HG02571 (cell line): ENCODE results near the gene GAGE10.
"Not testable (repeated sequence)": the region's sequence is repeated elsewhere in the genome, so short reads cannot be mapped to it uniquely, and the experiment has no call there.

Experiments
- ATAC-seq: cut with Tn5 transposase; IDR thresholded peaks from one replicate; pipeline ENCODE4 v1.9.1; 2021; ENCODE audit warnings: mild to moderate bottlenecking, moderate library complexity; ENCODE audit not compliant: unreplicated experiment

Gene GAGE10

DNA sequence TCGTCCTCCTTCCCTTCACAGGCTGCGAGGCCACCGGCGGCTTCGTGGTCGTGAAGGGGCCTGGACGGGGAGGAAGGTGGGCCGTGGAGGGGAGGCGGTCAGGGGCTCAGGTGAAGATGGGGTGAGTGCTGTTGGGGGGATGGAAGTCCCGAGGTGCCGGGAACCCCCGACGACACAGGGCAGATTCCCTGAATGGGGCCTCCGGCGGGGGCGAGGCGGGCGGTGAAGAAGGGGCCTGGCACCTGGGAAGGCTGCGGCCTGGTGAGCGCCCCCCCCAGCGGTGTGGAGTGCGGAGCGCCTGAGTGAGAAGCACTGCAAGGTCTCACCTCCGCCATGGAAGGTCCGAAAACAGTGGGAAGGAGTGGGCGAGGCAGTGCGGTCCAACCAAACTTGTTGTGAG is 18.8 kb downstream of the GAGE10 start:
- not testable (repeated sequence) for ATAC-seq

DNA sequence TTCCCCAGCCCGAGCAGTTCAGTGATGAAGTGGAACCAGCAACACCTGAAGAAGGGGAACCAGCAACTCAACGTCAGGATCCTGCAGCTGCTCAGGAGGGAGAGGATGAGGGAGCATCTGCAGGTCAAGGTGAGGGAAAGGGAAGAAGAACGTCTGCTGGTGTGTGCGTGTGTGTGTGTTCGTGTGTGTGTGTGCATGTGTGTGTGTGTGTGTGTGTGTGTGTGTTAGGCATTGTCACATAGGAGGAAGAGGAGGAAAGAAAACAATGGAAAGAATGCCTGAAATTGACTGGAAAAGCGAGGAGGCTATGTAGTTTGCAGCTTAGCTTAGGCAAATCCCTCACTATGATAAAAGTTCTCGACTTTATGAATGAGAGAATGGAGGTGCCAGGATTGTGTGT is 20.3 kb downstream of the GAGE10 start:
- not testable (repeated sequence) for ATAC-seq

- ATAC-seq = not testable (repeated sequence)
These were observed 27.0 kb downstream of the GAGE10 start for GRCh38 chrX:49330421-49330820.

DNA sequence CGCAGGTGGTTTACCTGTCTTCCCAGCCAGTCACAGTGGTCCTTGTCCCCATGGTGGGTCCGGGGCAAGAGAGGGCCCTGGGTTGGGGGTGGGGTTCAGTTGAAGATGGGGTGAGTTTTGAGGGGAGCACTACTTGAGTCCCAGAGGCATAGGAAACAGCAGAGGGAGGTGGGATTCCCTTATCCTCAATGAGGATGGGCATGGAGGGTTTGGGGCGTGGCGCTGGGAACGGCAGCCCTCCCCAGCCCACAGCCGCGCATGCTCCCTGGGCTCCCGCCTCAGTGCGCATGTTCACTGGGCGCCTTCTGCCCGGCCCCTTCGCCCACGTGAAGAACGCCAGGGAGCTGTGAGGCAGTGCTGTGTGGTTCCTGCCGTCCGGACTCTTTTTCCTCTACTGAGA is 27.8 kb downstream of the GAGE10 start, which contains the start of gene GAGE13:
Gene GAGE13 (plus strand): TSS at position 301 of the 400 bp plus-strand sequence. CDS start 1,156 bp downstream, outside the sequence.
- ATAC-seq = not testable (repeated sequence)

DNA sequence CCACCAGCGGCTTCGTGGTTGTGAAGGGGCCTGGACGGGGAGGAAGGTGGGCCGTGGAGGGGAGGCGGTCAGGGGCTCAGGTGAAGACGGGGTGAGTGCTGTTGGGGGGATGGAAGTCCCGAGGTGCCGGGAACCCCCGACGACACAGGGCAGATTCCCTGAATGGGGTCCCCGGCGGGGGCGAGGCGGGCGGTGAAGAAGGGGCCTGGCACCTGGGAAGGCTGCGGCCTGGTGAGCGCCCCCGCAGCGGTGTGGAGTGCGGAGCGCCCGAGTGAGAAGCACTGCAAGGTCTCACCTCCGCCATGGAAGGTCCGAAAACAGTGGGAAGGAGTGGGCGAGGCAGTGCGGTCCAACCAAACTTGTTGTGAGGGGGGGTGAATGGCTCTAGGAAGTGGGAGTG is 28.4 kb downstream of the GAGE10 start:
- not testable (repeated sequence) for ATAC-seq

DNA sequence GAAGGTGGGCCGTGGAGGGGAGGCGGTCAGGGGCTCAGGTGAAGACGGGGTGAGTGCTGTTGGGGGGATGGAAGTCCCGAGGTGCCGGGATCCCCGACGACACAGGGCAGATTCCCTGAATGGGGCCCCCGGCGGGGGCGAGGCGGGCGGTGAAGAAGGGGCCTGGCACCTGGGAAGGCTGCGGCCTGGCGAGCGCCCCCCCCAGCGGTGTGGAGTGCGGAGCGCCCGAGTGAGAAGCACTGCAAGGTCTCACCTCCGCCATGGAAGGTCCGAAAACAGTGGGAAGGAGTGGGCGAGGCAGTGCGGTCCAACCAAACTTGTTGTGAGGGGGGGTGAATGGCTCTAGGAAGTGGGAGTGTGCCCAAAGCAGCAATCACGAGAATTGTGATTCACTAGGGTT is 38.0 kb downstream of the GAGE10 start:
- ATAC-seq = not testable (repeated sequence)

DNA sequence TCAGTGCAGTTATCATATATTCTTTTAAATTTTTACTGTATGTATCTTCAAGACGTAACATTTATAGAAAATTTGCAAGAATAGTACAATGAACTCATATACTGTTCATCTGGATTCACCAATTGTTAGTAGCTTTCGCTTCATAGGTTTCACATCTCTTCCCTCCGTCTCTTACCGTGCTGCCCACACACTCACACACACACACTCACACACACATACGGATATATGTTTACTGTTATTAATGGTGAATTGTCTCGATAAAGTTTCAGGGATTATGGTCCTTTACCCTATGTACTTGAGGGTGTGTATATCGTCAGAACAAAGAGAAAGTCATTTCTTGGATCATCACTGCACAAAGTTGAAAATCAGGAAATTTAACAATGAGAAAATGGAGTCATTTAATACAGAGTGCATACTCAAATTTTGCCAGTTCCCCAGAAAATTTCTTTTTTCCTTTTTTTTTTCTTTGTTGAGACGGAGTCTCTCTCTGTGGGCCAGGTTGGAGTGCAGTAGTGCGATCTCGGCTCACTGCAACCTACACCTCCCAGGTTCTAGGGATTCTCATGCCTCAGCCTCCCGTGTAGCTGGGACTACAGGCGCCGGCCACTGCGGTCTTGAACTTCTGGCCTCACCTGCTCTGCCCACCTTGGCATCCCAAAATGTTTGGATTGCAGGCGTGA is 41.2 kb downstream of the GAGE10 start:
- not testable (repeated sequence) for ATAC-seq

GRCh38 chrX:49345402-49345801 is 42.0 kb downstream of the GAGE10 start:
- ATAC-seq = not testable (repeated sequence)

GRCh38 chrX:49346150-49346549 is 42.7 kb downstream of the GAGE10 start:
- not testable (repeated sequence) for ATAC-seq
